Glomerular endothelial cell (primary cell): ENCODE results near the gene PPAN. TPM values are rescaled to one million over a fixed set of nuclear protein-coding genes. Genes with fewer than 3 reads are reported as not detected.

ENCODE experiments used
- DNase-seq: peaks from one replicate; pipeline ENCODE4 v3.0.0-alpha.2; 2011; ENCODE audit warnings: low read depth, low spot score; ENCODE audit errors: extremely low read depth
- total RNA-seq: library from RNA; depleted of rRNA; stranded (reverse); fragments of >200 nt; gene quantifications from 2 replicates; pipeline ENCODE4 v1.2.3, GENCODE V29; 2015

The PPAN gene
- total RNA-seq, 1 donor from 2014 or later, result 39.6 TPM

GRCh38 chr19:10112037-10112761, 6.0 kb downstream of the PPAN start:
- DNase-seq, result no peak

GRCh38 chr19:10112895-10113591, 6.9 kb downstream of the PPAN start:
- no peak for DNase-seq

- no peak for DNase-seq
These were observed 7.4 kb downstream of the PPAN start for GRCh38 chr19:10113592-10113963.

- DNase-seq, result no peak
These were observed 7.9 kb downstream of the PPAN start for GRCh38 chr19:10113964-10114650.

- no peak for DNase-seq
These were observed 8.7 kb downstream of the PPAN start for GRCh38 chr19:10114651-10115391.

- DNase-seq, result no peak
These were observed 9.4 kb downstream of the PPAN start for GRCh38 chr19:10115392-10116084.

- DNase-seq, result no peak
These were observed 10.1 kb downstream of the PPAN start for GRCh38 chr19:10116085-10116865.

GRCh38 chr19:10116866-10117616, 10.9 kb downstream of the PPAN start:
- DNase-seq, result no peak

GRCh38 chr19:10118960-10119359, 12.8 kb downstream of the PPAN start:
- DNase-seq, result no peak

GRCh38 chr19:10120538-10121189, 14.5 kb downstream of the PPAN start:
- no peak for DNase-seq

GRCh38 chr19:10122045-10122444, 15.9 kb downstream of the PPAN start:
- no peak for DNase-seq

- DNase-seq, result no peak
These were observed 18.3 kb downstream of the PPAN start for GRCh38 chr19:10124429-10124828.

- no peak for DNase-seq
These were observed 20.1 kb downstream of the PPAN start for GRCh38 chr19:10126213-10126639.

GRCh38 chr19:10132905-10133304, 26.7 kb downstream of the PPAN start:
- no peak for DNase-seq

GRCh38 chr19:10133596-10133995, 27.4 kb downstream of the PPAN start:
- DNase-seq, result no peak

- DNase-seq, result no peak
These were observed 27.9 kb downstream of the PPAN start for GRCh38 chr19:10134040-10134439.

GRCh38 chr19:10135551-10136334, 29.6 kb downstream of the PPAN start:
- DNase-seq, result no peak

GRCh38 chr19:10136936-10137335, 30.8 kb downstream of the PPAN start:
- DNase-seq, result no peak
